CD4-positive, alpha-beta T cell treated with Interleukin-6 at 100 ng/mL for 8 hours (primary cell): Measurements from ENCODE around the gene MATK.
"Not testable (repeated sequence)": the region's sequence is repeated elsewhere in the genome, so short reads cannot be mapped to it uniquely, and the experiment has no call there.

Experiments
- DNase-seq: peaks from one replicate; pipeline ENCODE4 v3.0.0-alpha.2; 2020; ENCODE audit warnings: mixed read lengths, low spot score

MATK gene

DNA sequence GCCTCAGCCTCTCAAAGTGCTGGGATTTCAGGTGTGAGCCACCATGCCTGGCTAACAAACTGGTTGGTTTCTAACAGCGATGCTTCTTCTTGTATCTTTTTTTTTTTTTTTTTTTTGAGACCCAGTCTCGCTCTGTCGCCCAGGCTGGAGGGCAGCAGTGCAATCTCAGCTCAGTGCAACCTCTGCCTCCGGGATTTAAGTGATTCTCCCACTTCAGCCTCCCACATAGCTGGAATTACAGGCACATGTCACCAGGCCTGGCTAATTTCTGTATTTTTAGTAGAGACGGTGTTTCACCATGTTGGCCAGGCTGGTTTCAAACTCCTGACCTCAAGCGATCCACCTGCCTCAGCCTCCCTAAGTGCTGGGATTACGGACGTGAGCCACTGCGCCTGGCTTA lies 30.0 kb upstream of the MATK start:
- DNase-seq = not testable (repeated sequence)

DNA sequence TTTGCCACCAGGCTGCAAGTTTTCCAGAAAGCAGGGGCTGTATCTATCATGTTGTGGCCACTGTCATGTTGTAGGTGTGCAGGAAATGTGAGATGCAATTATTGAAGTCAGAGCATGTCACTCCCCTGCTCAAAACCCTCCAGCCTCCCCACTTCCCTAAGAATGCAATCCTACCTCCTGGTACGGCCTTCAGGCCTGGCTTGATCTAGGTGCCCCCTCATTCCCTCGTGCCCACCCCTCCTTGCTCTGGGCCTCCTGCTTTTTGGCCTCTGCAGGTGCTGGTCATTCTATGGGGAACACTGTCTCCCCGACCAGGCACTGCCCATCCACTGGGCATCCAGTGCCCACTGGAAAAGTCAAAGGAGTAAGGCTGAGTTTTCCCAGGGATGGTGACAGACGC lies 28.5 kb upstream of the MATK start:
- DNase-seq = no peak

DNA sequence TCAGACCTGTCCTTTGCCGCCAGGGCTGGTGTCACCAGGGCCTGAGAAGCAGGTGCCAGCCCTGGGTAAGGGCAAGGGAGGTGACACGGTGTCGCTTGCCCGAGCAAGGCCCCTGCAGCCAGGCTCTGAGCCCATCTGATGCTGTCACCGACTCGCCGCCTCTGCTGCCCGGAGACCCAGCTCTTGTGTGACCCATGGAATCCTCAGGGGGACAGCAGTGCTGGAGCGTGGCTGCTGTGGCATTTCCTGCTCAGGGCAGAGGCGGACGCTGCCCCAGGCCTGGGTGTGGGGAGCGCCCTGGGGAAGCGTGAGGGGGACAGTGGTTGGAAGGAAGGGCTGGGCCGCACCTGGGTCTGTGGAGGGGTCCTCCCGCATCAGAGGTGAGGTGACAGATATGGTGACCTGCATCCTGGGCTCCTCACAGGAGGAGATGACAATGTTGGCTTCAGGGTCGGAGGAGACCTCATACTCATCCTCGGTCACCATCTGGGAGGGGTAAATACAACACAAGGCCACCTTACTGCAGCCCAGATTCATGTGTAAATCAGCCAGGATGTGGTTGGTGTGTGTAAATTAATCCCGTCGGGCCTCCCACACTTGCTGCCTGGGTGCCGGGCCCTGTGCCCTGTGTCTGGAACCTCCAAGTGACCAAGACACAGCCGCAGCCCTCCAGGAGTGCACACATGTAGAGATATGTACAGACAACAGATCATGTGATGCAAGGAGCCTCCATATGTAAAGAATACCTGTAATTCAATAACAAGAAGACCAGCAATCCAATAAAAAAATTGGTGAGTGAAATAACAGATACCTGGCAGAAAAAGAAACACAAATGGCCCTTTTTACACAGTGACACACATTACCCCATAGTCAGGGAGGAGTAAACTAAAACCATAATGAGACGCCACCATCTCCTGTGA lies 27.6 kb upstream of the MATK start:
- no peak for DNase-seq

DNA sequence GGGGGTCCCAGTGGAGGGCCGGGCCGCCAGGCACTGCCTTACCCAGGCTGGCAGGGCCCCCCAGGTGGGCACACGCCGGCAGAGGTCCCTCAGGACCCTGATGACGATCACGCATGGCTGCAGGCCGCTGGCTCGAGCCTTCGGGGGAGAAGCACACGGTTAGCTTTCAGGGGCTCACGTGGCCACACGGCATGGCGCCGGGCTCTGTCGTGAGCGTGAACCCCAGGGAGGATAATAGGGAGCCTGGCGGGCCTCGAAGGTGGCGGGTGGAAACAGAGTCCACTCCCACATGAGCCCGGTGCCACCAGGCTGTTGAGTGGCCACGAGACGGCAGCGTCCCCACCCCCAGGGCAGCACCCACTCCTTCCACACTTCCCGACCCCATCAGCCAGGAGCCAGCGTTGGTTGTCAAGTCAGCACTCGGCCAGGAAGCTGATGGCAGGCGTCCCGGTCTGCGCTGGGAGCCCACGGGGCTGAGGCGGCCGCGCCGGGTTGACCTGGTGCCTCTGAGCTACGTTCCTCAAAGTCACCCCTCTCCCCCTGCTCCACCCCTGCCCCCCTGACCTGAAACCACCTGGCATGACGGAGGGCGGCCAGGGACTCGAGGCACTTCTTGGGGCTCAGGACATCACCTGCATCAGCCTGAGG lies 24.7 kb upstream of the MATK start:
- no peak for DNase-seq

DNA sequence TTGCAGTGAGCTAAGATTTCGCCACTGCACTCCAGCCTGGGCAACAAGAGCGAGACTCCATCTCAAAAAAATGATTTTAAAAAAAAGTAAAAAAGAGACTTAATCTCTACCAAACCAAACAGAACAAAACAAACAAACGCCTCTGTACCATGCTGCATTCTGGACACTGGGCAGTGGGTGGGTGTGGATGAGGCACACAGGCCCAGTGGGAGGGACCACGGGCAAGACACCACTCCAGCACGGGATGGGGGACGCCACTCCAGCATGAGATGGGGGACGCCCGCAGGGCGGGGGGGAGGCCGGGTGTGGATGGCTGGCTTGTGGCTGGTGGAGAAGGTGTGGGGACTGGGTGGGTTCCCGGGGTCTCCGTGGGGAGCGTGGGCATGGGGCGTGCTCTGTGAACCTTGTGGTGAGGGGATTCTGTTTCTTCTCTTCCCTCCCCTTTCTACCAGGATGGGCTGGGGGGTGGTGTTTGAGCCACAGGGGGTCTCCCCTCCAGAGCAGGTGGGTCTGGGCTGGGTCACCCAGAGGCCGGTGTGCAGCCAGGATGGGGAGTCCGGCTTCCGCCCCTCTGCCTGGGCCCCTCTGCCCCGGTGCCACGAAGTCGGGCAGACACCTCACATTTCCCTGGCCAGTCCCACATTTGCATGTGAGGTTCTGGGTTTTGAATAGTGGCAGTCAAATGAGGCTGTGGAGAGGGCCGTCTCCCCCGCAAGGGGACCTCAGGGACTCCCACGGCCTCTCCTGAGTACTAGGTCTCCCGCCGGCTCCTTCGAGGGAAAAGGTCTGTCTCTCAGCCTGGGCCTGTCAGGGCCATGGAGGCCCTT lies 23.9 kb upstream of the MATK start:
- DNase-seq = no peak

DNA sequence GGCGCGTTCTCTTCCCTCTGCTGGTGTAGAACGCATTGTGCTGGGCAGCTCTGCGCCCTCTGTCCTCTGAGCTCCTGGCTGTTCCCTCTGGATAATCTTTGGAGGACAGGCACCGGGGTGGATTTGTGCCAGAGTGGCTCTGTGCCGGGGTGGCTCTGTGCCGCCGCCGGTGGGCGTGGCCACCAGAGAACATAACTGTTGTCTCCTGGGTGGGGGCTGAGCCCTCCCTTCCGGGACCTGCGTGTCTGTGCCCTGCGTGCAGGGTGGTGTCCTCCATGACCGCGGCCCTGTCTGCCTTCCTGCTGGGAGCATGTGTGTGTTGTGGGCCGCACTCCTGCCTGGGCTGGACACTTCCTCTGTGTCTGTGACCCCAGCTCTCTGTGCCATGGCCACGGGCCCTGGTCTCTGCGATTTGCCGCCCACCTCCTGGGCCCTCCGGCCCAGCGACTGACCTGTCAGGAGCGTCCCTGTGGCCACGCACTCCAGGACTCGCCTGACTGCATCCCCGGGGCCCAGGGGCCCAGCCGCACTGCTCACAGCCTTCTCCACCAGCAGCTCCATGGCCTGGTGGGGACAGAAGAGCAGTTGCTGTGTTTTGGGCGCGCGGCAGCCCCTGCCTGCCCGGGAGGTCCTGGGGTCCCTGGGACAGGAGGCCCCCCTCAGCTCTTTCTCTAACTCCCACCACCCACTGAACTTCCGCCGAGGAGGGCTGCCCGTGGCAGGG lies 22.4 kb upstream of the MATK start:
- DNase-seq = no peak

DNA sequence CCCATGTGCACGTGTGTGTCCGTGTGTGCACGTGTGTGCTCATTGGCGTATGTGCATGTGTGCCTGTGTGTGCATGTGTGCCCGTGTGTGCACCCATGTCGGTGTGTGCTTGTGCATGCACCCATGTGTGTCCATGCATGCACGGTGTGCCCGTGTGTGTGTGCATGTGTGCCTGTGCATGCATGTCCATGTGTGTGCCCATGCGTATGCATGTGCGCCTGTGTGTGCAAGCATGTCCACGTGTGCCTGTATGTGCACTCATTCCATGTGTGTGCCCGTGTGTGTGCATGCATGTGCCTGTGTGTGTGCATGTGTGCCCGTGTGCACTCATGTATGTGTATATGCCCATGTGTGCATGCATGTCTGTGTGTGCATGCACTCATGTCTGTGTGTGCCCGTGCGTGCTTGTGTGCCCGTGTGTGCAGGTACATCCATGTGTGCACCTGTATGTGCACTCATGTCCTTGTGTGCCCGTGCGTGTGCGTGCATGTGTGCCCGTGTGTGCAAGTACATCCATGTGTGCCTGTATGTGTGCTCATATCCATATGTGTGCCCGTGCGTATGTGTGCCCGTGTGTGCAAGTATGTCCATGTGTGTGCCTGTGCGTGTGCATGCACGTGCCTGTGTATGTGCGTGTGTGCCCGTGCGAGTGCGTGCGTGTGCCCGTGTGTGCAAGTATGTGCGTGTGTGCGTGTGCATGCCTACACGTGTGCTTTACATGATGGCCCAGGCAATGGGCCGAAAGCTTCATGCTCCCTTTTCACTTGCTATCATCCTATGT lies 21.6 kb upstream of the MATK start:
- no peak for DNase-seq

DNA sequence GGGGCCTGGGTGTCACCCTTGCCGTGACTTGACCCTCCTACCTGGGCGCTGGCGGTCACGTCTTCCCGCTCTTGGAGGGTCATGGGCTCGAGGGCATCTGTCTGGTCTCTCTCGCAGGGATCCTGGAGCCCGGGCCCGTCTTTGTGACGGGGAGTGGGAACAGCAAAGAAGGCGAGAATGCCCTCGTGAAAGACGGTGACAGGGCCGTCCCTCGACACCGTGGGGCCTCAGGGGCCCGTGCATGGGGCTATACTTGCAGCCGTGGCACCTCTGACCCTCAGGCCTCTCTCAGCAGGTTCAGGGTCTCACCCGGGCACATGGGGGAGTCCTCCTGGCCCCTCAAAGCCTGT lies 20.9 kb upstream of the MATK start:
- DNase-seq = no peak

DNA sequence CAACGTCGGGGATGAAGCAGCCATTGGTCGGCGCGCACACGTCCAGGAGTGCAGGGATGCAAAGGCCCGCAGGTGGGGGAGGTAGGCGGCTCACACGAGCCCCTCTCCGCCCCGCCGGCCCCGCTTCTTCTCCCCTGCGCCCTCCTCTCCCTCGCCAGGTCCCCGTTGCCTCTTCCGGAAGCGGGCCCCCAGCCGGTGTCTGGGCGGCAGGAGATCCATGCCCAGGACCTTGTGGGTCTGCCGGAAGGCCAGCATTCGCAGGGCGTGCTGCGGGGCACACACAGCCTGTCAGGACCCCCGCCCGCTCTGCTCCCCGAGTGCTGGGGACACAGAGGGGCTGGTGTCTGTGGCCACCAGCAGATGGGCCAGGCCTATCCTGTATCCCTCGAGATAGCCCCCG lies 19.7 kb upstream of the MATK start:
- DNase-seq = no peak

DNA sequence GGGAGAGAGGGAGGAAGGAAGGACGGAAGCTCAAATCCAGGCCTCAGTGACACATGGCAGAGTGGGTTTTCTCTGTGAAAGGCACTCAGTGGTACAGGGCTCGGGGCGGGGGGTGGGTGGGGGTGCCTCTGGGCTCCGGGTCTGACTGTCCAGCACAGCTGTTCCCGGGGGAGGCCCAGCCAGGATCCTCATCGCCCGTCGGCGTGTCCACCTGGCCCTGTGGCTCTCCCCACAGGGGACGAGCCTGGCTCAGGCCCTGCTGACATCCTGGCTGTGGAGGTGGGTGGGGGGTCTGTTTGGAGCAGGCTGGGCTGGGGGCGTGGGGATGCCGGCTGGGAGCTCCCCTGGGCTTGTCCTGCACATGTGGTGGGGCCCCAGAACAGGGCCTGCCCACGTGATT lies 18.2 kb upstream of the MATK start:
- no peak for DNase-seq

DNA sequence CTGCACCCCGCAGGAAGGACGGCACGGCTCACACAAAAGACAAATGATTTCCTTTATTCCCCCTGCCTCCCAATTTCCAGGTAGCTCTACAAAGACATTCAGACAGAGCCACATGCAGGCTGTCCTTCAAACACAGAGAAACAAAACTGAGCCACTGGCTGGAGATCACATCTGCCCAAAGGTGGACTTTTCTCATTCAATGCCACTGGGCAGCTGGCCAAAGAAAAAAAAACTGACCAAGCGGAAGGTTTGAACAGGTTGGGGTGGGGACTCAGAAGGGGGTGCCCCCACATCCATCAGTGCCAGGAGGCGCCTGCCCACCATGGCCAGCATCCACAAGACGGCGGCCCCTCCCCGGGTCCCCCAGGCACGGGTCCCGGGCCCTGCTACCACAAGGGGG lies 17.8 kb upstream of the MATK start:
- no peak for DNase-seq

DNA sequence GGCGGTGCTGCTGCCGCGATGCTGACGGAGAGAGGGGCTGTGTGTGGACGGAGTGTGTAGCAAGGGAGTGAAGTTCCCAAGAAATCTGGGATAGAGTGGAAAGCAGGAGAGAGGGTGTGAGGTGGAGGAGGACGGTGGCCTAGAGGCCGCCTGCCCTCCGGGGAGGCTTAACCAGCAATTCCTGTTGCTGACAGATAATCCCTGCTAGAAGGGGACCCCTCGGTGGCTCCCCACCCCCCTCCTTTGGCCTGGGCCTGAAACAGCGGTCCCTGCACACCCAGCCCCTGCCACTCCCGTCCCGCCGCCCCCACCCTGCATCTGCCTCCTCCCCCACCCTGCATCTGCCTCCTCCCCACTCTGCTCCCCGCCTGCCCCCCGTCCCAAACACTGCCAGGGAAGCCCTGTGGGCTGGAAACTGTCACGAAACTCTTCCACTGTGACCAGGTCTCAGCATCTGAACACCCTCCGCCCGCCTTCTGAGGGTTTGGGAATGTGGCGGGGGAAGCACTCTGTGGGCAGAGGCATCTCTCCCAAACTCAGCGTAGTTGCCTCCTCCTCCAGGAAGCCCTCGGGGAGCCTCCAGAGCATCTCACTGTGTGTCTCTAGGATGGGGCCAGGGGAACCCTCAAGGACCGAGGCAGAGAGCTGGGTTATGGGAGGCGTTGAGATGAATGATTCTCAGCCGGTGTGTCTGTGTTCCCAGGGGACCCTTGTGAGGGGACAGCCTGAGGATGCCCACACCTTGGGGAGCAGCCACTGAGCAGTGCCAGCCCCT lies 17.1 kb upstream of the MATK start:
- no peak for DNase-seq

DNA sequence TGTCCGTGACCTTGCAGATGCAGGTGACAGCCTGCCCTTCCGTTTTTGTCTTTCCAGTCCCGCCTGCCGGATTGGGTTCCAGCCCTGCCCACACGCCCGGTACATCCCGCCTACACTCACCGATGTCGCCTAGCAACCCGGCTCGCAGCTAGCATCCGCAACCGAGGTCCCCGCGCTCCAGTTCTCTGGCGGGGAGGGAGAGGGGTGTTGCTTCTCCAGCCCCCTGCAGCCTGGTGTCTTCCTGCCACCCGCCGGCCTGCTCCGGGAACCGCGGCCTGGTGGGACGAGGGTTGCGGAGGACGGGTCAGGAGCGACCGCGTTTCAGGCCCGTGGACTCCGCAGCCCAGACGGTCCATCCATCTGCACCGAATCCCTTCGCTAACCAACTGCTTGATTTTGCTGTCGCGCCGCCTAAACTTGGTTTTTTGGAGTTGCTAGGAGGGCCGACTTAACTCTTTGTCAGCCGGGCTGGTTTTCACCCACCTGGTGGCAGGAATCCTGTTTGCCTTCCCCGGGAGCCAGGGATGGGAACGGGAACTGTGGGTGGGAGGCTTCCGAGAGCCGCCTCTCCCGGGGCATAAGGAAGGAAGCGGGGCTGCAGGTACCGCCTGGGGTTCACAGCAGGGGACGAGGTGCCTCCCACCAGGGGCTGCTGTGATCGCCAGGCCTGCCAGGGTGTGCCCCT lies 15.4 kb upstream of the MATK start:
- DNase-seq = peak; percentile 64

DNA sequence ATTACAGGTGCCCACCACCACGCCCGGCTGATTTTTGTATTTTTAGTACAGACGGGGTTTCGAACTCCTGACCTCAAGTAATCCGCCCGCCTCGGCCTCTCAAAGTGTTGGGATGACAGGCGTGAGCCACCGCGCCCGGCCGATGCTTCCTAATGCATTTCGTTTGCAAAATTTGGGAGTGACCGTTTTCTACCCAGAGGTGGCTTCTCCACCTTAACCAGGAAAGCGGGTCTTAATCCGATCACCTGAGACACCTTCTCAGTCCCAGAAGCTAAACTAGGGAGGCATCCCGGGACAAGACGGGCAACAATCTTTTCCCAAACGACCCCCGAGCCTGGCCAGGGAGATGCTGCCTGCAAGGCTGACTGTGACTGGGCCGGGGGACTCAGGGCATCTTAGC lies 14.8 kb upstream of the MATK start:
- DNase-seq = no peak

DNA sequence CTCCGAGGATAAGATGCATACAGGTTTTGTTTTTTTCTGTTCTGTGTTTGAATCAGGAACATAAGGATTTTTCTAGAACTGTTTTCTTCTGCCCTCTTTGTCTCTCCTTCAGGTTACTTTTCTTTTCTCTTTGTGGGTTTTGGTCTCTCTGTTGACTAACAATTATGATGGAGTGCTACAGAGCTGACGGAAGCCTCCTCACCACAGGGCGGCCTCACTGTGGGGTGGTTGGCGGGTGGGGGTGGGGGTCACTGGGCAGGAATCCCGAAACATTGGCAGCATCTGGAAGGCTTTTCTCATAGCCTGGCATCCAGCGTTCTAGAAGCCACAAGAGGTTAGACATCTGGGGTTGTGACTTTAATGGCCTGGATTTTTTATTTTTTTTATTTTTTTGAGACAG lies 12.0 kb upstream of the MATK start:
- peak; percentile 53 for DNase-seq

DNA sequence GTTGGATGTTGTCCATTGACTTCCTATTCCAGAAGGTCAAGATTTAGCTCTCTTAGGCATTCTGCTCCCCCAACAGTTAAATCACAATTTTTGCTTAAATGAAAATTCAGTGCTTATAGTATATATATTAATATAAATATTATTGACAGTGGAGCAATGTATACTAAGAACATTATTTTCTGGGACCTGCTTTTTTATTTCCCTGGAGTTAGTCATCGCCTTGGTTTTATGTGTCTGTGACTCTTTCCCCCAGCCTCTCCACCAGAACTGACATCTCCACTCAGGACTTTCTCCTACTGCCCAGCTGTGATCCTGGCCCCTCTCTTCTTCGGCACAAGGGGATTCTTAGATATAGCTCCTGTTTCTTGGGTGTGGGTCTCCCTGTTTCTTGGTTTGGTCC lies 10.2 kb upstream of the MATK start:
- no peak for DNase-seq

DNA sequence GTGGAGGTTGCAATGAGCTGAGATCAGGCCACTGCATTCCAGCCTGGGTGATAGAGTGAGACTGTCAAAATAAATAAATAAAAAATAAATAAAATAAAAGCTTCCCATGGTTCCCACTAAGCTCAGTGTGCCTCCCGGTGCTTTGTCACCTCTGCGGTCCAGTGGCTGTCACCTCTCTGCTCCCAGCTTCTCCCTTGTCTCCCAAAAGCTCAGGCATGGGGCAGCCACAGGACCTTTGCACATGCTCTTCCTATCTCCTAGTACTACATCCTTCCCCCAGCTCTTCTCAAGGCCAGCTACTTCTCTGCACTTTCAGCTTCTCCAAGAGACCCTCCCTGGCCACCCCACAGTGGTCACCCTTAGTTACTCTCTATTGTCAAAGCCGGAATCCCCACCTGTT lies 7.6 kb upstream of the MATK start:
- no peak for DNase-seq

DNA sequence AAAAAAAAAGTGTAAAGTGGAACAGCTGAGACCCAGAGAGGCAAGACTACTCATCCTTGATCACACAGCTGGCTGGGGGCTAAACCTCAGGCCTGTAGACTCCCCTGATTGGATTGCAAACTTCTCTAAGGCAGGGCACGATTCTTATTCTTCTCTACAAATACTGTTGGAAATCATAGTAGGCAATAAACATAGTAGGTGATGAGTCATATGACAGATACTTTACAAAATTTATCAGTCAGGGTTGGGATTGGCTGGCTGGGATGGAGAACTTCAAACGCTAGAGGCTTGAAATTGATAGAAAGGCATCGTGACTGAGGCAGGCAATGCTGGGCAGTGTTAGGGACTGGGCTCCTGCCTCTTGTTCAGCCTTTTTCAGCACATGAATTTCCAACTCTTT lies 5.9 kb upstream of the MATK start:
- DNase-seq = no peak

DNA sequence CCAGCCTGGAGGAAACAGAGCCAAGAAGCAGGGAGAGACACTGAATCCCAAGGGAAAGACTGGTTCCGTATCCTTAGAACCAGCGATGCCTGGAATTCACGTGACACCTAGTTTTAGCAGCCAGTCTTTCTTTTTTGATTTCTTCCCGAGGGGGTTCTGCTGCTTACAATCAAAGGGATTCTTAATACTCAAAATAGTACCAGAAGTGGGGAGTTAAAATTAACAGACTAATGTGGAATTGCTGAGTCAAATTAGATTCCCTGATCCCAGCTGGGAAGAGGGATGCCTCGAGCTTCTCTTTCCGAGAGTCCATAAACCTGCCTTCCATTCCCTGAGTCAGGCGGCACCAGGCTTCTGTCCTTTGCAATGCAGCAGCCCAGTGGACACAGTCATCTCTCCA lies 4.8 kb upstream of the MATK start:
- DNase-seq = no peak

DNA sequence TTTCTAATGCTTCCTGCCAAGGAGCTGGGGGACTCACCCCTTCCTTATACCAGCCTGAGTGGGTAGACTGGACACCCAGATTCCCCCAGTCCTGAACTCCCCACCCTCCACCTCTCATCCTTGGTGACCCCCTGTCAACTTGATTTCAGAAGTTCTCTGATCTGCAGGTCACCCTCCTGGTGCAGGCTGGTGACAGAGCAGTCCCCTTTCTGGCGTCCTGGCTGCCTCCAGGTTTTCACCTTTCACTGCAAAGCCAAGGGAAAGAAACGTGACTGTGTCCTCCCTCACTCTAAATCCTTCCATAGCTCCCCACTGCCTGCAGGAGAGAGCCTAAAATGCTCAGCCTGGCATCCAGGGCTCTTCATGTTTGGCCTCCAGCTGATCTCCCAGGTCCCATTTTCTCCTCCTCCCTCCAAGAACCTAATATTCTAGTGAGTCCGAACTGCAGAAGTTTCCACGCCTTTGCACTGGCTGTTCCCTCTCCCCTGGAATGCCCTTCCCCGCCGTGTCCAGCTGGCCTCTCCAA lies 4.1 kb upstream of the MATK start:
- no peak for DNase-seq
